ENCODE results near the gene RASAL2.

DNA sequence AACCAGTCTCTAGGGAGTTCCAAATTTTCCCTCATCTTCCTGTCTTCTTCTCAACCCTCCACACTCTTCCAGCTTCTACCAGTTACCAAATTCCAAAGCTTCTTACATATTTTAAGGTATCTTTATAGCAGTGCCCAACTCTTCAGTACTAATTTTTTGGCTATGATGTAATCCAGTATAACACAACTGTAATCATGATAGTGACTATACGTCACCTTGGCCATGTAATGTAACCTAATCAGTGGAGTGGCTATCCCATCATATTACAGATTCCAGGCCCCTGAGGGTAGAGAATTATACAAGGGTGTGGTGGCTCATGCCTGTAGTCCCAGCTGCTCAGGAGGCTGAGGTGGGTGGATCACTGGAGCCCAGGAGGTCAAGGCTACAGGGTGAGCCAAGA, 259.6 kb downstream of the RASAL2 start:
- TF ChIP-seq, protein P1, sequence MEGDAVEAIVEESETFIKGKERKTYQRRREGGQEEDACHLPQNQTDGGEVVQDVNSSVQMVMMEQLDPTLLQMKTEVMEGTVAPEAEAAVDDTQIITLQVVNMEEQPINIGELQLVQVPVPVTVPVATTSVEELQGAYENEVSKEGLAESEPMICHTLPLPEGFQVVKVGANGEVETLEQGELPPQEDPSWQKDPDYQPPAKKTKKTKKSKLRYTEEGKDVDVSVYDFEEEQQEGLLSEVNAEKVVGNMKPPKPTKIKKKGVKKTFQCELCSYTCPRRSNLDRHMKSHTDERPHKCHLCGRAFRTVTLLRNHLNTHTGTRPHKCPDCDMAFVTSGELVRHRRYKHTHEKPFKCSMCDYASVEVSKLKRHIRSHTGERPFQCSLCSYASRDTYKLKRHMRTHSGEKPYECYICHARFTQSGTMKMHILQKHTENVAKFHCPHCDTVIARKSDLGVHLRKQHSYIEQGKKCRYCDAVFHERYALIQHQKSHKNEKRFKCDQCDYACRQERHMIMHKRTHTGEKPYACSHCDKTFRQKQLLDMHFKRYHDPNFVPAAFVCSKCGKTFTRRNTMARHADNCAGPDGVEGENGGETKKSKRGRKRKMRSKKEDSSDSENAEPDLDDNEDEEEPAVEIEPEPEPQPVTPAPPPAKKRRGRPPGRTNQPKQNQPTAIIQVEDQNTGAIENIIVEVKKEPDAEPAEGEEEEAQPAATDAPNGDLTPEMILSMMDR (conservative IDR thresholded peaks at IDR 0.05 in 1 of 2, IDR thresholded peaks at IDR 0.05 in 1 of 2; ENCODE audit: extremely low read depth in 1 of 2, insufficient read depth in 1 of 2, low read depth in 1 of 2, low read length in 2 of 2), result no peak
- no peak for TF ChIP-seq EZH2 (IDR thresholded peaks at IDR 0.05; ENCODE audit: borderline replicate concordance, low read length)

Data from mammary epithelial cell (primary cell).